Hematopoietic multipotent progenitor cell treated with erythropoietin and hydrocortisone succinate and interleukin-3 and kit ligand, for 8 days (in vitro differentiated cells): Measurements from ENCODE around the gene KCMF1.
"Not testable (repeated sequence)": the region's sequence is repeated elsewhere in the genome, so short reads cannot be mapped to it uniquely, and the experiment has no call there.

ENCODE experiments used
- DNase-seq: peaks from one replicate; pipeline ENCODE4 v3.0.0-alpha.2; 2015

KCMF1 gene

GRCh38 chr2:84970868-84971509 lies at the start of gene KCMF1:
Gene KCMF1, plus strand, starts transcription at chr2:84971161. Its CDS starts 291 bp downstream, at chr2:84971452.
- peak; percentile 63 for DNase-seq

- no peak for DNase-seq
Observed at GRCh38 chr2:84923009-84923408, 48.0 kb upstream of the KCMF1 start.

DNA sequence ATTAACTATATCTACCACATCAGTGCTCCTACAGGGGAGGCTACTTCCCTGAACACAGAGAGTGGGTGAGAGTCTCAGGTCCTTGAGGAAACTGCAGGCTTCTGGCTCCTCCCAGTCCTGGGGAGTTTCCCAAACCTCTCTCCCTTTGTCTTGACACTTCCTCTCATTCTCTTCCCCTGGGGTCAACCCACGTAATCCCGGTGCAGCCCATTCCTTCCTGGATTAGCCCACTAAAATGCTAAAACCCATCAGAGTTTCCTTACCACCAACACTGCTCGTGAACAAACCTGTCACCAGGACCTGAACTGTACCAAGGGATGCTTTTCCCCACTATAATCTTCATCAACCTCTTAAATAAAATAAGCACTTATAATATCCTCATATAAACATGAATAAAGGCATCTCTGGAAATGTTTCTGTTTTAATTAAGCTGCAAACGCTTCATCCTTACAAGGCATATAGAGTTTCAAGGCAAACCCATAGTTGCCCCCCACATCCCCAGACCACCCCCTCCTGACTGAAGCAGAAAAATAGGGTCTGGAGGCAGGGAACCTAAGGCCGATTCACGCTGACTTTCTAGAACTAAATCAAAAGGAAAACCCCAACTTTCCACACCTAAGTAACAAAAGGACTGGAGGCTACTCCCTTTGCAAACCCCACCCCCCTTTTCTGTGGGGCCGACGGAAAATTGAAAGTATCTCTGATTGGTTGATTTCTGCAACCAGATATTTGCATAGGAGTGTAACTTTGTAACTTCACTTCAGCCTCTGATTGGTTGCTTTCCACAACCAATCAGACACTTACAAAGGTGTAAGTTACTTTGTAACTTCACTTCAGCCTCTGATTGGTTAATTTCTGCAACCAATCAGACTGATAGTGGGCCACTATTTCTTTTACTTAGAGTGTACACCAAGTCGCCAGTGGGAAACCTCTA lies 46.5 kb upstream of the KCMF1 start:
- peak; percentile 81 for DNase-seq

DNA sequence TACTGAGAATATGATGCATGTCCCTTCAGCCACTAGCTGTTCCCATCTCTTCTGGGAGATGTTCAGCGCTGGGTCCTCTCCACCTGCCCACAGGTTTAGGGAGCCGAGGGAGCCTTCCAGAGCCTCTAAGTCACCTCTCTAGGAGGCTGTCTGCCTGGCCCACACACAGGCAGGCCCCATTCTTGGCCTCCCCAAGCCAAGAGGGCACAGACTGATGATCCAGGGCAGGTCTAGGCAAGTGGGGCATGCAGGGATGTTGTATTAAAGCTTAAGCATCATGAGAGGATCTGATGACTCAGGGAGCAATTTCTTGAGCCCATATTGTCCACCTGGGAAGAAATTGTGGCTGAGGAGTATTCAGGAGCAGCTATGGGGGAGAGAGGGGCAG lies 45.6 kb upstream of the KCMF1 start:
- no peak for DNase-seq

DNA sequence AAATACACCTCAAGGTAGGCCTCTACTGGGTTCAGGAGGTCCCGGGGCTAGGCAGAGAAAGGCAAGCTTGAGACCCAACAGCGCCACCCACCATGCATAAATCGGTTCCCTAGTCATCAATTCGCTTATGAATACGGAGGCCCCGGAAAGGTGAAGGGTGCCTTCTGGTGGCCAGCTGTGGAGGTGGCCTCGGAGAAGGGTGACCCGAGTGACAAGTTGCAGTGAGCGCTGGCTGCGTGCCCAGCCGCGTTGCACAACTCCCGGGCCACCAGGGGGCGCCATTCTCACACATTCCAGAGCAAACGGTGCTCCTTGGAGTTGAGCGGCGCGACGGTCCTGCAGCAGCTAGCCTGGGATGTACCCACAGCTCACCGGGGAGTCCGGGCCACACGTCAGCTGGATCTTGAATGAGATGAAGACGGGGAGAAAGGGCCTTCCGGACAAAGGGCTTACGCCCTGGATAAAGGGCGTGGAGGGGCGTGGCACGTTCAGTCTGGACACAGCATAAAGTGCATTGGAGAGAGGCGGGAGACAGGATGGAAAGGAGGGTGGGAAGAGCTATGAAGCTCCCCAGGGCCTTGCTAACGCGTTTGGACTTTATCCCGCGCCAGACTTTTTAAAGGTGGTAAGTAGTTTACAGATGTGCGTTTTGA lies 45.1 kb upstream of the KCMF1 start:
- DNase-seq: peak; percentile 96

DNA sequence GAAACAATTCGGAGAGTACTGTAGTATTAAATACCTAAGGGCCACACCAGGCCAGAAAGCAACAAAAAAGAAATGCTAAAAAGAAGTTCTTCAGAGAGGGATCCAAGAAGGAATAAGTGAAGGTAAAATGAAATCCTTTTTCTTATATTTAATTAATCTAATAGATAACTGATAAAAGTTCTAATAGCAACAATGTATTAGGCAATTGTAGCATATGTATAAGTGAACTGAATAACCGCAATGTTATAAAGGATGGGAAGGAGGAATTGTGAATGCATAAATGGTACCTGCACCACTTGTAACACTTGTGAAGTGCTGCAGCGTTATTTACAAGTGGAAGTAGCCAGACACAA lies 43.7 kb upstream of the KCMF1 start:
- no peak for DNase-seq

- DNase-seq: no peak
Observed at GRCh38 chr2:84931384-84931821, 39.6 kb upstream of the KCMF1 start.

GRCh38 chr2:84938194-84938879 lies 32.6 kb upstream of the KCMF1 start:
- DNase-seq: no peak

DNA sequence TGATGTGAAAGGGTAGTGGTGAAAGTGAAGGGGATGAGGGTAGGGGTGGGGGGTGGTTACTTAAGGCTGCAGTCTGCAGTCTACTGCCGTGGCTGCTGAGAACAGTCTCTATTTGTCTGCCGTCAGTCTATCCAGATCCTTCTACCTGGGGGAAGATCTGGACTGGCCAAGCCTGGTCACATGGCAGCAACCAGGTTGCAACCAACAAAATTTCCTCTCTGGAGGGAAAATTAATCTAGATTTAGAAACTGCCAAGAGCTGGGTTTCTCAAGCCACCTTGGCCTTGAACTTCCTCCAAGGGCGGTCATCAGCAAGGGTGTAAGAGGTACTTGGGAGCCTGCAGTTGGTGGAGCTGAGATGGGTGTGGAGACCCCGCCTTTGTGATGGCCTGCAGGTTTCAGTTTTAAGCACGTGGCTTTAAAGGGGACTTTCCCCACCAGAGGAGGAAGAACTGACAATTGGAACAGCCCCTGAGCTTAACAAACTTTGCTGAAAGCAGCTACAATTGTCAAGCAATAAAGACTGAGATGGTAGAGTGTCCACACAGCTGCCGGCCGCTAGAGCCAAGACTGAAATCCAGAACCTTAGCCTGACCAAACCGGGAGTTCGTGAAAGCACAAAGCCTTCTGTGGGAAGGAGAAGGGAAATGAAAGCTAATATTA lies 31.4 kb upstream of the KCMF1 start:
- DNase-seq: peak; percentile 69

GRCh38 chr2:84940088-84940470 lies 30.9 kb upstream of the KCMF1 start:
- no peak for DNase-seq

GRCh38 chr2:84940831-84941412 lies 30.0 kb upstream of the KCMF1 start:
- no peak for DNase-seq

- DNase-seq: no peak
Observed at GRCh38 chr2:84942166-84942565, 28.8 kb upstream of the KCMF1 start.

DNA sequence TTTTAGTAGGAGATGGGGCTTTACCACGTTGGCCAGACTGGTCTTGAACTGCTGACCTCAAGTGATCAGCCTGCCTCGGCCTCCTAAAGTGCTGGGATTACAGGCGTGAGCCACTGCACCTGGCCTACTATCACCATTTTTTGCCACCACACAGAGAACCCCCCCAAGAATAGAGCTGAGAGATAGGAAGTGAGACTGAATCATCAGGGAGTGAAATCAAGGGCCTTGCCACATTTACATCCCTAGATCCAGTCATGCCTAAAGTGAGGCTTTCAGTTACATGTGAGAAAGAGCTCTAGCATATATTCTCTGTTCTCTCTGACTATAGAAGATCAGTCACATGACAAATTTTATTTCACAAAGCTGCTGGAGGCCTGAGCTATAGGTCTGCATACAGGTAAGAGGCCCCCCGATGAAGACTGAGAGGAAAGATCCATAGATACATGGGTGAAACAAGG lies 28.0 kb upstream of the KCMF1 start:
- DNase-seq: no peak

- no peak for DNase-seq
Observed at GRCh38 chr2:84944295-84944909, 26.6 kb upstream of the KCMF1 start.

DNA sequence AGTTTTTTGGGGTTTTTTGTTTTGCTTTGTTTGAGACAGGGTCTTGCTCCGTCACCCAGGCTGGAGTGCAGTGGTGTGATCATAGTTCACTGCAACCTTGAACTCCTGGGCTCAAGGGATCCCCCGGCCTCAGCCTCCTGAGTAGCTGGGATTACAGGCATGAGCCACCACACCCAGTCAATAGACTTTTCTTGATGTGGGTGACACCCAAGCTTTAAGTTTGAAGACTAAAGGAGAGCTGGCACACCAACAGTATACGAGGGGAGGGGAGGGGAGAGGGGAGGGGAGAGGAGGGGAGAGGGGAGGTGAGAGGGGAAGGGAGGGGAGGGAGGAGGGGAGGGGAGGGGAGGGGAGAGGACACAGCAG lies 25.1 kb upstream of the KCMF1 start:
- not testable (repeated sequence) for DNase-seq

DNA sequence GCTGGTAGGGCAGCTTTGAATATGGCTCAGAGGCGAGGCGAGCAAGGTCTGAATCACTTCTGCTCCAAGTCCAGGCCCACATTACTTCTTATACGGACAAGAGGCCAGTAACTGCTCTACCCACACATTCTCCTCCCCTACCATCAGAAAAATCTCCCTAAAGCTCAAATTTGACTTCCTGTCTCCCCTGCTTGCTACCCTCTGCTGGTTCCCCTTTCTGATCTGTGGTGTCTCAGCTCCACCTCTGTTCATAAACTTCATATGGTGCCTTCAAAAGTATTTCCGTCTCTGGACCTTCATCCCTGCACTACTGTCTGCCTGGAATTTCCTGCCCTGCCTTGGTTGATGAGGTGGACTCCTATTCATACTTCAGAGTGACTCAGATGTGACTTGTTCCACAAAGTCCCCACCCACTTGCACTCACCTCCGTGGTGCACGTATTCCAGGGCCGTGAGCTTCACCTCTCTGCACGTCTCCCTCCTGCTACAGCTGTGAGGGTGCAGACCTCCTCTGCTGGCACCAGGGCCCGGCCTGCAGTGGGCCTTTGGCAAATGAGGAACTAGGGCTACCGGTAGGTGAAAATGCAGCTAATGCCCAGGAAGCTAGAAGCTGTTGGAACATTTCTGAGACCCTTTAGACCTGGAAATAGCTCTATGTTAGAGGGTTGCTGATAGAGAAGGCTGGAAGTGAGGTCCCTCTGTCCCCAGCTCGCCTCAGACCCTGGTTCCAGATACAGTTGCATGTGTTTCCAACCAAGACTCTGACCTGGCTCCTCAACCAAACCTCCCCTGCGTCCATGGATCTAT lies 24.6 kb upstream of the KCMF1 start:
- no peak for DNase-seq

DNA sequence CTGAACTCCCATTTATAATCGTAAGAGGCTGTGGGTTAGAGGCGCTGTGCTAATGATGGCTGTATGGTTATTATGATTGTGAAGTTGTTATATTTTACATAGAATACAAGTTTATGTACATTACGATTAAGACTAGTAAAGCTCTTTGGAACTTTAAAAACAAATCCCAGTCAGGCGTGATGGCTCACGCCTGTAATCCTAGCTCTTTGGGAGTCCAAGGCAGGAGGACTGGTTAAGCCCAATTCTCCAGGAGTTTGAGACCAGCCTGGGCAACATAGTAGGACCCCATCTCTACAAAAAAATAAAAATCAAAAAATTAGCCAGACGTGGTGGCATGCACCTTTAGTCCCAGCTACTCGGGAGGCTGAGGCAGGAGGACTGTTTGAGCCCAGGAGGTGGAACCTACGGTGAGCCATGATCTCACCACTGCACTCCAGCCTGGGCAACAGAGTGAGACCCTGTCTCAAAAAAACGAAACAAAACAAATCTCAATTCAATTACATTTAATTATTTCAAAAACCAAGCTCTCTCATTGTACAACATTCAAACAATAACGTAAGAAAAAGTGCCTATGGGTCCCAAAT lies 23.9 kb upstream of the KCMF1 start:
- DNase-seq: no peak

GRCh38 chr2:84953535-84953934 lies 17.4 kb upstream of the KCMF1 start:
- no peak for DNase-seq

DNA sequence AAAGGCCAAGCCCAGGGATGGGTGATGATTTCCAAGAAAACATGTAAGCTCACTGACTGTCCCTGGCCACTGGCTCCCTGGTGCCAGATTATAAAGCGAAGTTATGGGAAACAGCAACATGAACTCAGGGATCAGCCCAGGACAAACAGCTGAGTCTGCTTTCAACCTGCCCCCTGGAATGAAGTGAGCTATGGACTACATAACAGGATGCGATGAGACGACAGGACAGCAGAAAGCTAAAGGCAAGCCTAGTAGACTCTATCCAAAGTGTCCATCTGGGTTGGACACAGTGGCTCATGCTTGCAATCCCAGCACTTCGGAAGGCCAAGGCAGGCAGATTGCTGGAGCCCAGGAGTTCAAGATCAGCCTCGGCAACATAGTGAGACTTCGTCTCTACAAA lies 16.6 kb upstream of the KCMF1 start:
- DNase-seq: no peak
